DOHH2 (cell line): Measurements from ENCODE around the gene PTGFRN.

Experiments
- CTCF ChIP-seq: fragments of 200-600 bp; sonication (generic); IDR thresholded peaks from one replicate; pipeline ENCODE4 v1.5.1; 2014; ENCODE audit warnings: antibody characterized with exemption, mild to moderate bottlenecking, low read depth, low read length; ENCODE audit not compliant: poor library complexity, severe bottlenecking
- EZH2phosphoT487 ChIP-seq: fragments of 200-600 bp; sonication (generic); IDR thresholded peaks from 2 replicates; pipeline ENCODE4 v1.6.1; 2017; ENCODE audit warnings: borderline replicate concordance, mild to moderate bottlenecking, antibody characterized with exemption, low read length, moderate library complexity, mixed read lengths

DNA sequence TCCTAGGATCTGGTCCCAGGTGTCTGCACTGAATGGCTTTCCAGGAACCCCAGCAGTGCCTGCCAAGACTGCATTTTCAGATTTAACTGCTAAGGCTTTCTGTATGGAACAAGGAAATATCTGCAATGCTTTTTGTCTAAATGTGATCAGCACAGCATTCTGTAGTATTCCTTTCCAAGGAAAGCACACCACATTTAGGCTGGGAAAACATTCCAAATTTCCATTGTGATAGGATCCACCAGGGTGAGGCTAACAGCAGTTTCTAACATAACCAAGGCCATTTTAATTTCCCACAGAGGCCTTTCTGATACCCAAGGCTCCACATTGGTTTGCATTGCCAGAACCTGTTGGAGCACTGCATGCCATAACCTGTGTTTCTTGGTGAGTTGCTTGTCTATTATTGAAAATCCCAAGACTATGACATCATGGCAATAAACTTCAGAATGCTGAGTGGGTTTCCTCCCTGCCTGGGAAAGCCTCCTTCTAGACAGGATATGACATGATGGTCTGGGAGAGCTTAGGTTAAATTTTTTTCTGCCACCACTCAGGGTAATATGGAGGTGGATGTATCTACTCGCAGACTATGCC is 23.3 kb upstream of the PTGFRN start:
- TF ChIP-seq CTCF (no peak), EZH2phosphoT487 (no peak)
